ENCODE data around the gene CRIP2. TPM values are rescaled to one million over a fixed set of nuclear protein-coding genes. Genes with fewer than 3 reads are reported as not detected.

The CRIP2 gene, protein sequence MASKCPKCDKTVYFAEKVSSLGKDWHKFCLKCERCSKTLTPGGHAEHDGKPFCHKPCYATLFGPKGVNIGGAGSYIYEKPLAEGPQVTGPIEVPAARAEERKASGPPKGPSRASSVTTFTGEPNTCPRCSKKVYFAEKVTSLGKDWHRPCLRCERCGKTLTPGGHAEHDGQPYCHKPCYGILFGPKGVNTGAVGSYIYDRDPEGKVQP
- 100 to 1,000 TPM; 132 to 186 (median 153) TPM for polyA plus RNA-seq (ENCODE audit: insufficient read length in 3 of 3)
- long read RNA-seq, donor 1, transcript CRIP2-205 (8 exons, 1,893 nt) = minor isoform, 7 of 107 reads
- long read RNA-seq, donor 1, transcript CRIP2-201 (8 exons, 1,857 nt) = major isoform, 93 of 107 reads
- long read RNA-seq, donor 1, partial matches to known transcripts = 0 of 107 reads
- long read RNA-seq, donor 1, other reads (novel, unspliced or antisense) = 0 of 107 reads
- long read RNA-seq, donor 2, transcript CRIP2-201 (8 exons, 1,857 nt) = major isoform, 123 of 132 reads
- long read RNA-seq, donor 2, partial matches to known transcripts = 0 of 132 reads
- long read RNA-seq, donor 2, other reads (novel, unspliced or antisense) = 0 of 132 reads
- long read RNA-seq, donor 3, transcript CRIP2-201 (8 exons, 1,857 nt) = major isoform, 99 of 138 reads
- long read RNA-seq, donor 3, partial matches to known transcripts = 34 of 138 reads
- long read RNA-seq, donor 3, other reads (novel, unspliced or antisense) = 0 of 138 reads
- long read RNA-seq, donor 4, transcript CRIP2-201 (8 exons, 1,857 nt) = major isoform, 115 of 127 reads
- long read RNA-seq, donor 4, partial matches to known transcripts = 0 of 127 reads
- long read RNA-seq, donor 4, other reads (novel, unspliced or antisense) = 0 of 127 reads
- long read RNA-seq, donor 5, transcript CRIP2-201 (8 exons, 1,857 nt) = major isoform, 56 of 58 reads
- long read RNA-seq, donor 5, partial matches to known transcripts = 0 of 58 reads
- long read RNA-seq, donor 5, other reads (novel, unspliced or antisense) = 0 of 58 reads
- long read RNA-seq, donor 6, transcript CRIP2-201 (8 exons, 1,857 nt) = major isoform, 88 of 94 reads
- long read RNA-seq, donor 6, partial matches to known transcripts = 0 of 94 reads
- long read RNA-seq, donor 6, other reads (novel, unspliced or antisense) = 0 of 94 reads
- long read RNA-seq, donor 7, transcript CRIP2-201 (8 exons, 1,857 nt) = major isoform, 125 of 223 reads
- long read RNA-seq, donor 7, partial matches to known transcripts = 89 of 223 reads
- long read RNA-seq, donor 7, other reads (novel, unspliced or antisense) = 0 of 223 reads
- long read RNA-seq, donor 8, transcript CRIP2-201 (8 exons, 1,857 nt) = major isoform, 17 of 18 reads
- long read RNA-seq, donor 8, partial matches to known transcripts = 0 of 18 reads
- long read RNA-seq, donor 8, other reads (novel, unspliced or antisense) = 0 of 18 reads
- long read RNA-seq, donor 9, transcript CRIP2-201 (8 exons, 1,857 nt) = major isoform, 113 of 117 reads
- long read RNA-seq, donor 9, partial matches to known transcripts = 0 of 117 reads
- long read RNA-seq, donor 9, other reads (novel, unspliced or antisense) = 0 of 117 reads
- long read RNA-seq, donor 10, transcript CRIP2-201 (8 exons, 1,857 nt) = major isoform, 84 of 93 reads
- long read RNA-seq, donor 10, partial matches to known transcripts = 6 of 93 reads
- long read RNA-seq, donor 10, other reads (novel, unspliced or antisense) = 0 of 93 reads
- long read RNA-seq, donor 11, transcript CRIP2-201 (8 exons, 1,857 nt) = major isoform, 70 of 96 reads
- long read RNA-seq, donor 11, partial matches to known transcripts = 21 of 96 reads
- long read RNA-seq, donor 11, other reads (novel, unspliced or antisense) = 5 of 96 reads
- long read RNA-seq, donor 12, transcript CRIP2-205 (8 exons, 1,893 nt) = minor isoform, 5 of 133 reads
- long read RNA-seq, donor 12, transcript CRIP2-201 (8 exons, 1,857 nt) = major isoform, 110 of 133 reads
- long read RNA-seq, donor 12, transcript CRIP2-204 (7 exons, 1,373 nt) = minor isoform, 9 of 133 reads
- long read RNA-seq, donor 12, partial matches to known transcripts = 5 of 133 reads
- long read RNA-seq, donor 12, other reads (novel, unspliced or antisense) = 0 of 133 reads
- long read RNA-seq, donor 13, transcript CRIP2-201 (8 exons, 1,857 nt) = major isoform, 48 of 60 reads
- long read RNA-seq, donor 13, partial matches to known transcripts = 7 of 60 reads
- long read RNA-seq, donor 13, other reads (novel, unspliced or antisense) = 0 of 60 reads
- long read RNA-seq, donor 14 = 0 reads
- long read RNA-seq, donor 15 = 0 reads
- long read RNA-seq, donor 16, transcript CRIP2-201 (8 exons, 1,857 nt) = major isoform, 107 of 114 reads
- long read RNA-seq, donor 16, partial matches to known transcripts = 0 of 114 reads
- long read RNA-seq, donor 16, other reads (novel, unspliced or antisense) = 0 of 114 reads

DNA sequence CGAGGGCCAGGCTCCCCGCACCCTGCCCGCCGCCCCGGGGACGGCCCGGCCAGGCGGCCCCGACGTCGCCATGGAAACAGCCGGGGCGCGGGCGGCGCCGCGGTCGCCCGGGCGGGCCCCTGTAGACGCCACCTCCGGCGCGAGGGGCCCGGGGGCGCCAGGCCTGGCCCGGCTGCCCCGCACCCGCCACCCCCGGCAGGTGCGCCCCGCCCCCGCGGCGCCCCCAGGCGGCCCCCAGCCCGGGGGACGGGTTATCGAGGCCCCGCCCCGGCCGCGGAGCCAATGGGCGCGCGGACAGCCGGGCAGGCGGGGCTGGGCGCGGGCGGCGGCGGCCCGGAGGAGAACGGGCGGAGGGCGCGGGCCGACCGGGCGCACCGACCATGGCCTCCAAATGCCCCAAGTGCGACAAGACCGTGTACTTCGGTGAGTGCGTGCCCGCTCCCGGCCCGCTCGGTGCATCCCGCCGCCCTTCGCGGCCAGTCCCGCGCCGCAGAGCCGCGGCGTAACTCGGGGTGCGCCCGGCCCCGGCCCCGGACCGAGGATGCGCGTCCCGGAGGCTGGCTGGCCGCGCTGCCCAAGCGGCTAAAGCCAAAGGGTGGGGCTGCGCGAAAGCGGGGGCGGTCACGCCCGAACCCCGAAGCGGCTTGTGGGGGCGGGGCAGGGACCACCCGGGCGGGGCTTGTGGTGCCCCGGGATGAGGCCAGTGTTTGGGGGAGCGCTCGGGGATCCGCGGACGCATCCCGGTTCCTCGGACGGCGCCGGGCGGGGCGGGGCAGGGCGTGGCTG lies at the start of gene CRIP2:
Gene CRIP2, plus strand, starts transcription at position 339 of the 786 bp plus-strand sequence. Its CDS starts 42 bp downstream, at position 381.
- no peak for DNase-seq

GRCh38 chr14:105424861-105425260 lies 49.8 kb upstream of the CRIP2 start:
- DNase-seq = no peak

DNA sequence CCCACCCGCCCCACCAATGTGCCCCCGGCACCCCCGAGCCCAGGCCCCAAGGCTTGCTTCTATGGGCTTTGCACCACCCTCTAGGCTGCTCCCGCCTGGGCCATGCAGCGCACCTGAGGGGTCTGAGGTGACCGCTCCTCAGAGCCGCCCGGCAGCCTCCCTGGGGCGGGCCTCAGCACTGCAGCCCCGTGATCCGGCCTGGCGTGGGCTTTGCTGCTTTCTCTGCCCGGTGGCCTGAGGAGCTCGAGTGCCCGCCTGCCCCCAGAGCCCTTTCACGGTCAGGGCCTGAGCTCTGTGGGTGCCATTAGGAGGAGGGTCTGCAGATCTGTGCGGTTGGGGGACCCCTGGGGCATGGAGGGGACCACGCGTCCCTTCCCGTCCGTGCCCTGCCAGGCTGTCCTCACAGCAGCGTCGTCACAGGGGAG lies 48.8 kb upstream of the CRIP2 start:
- DNase-seq = no peak

GRCh38 chr14:105426416-105427130 lies 48.0 kb upstream of the CRIP2 start:
- DNase-seq = no peak

DNA sequence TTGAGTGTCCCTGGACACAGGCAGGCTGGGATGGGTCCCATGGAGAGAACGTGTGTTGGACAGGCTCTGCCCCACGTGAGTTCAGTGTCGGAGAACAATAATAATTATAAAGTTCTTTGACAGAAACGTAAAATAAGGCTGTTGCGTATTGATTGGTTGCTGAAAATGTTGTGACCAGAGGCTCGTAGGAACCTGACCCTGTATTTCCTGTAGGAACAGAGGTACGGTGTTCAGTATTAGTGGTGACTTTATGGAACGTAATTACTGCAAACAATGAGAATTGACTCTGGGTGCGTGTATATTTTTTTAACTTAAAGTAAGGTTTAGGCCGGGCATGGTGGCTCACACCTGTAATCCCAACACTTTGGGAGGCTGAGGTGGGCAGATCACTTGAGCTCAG lies 47.2 kb upstream of the CRIP2 start:
- no peak for DNase-seq

DNA sequence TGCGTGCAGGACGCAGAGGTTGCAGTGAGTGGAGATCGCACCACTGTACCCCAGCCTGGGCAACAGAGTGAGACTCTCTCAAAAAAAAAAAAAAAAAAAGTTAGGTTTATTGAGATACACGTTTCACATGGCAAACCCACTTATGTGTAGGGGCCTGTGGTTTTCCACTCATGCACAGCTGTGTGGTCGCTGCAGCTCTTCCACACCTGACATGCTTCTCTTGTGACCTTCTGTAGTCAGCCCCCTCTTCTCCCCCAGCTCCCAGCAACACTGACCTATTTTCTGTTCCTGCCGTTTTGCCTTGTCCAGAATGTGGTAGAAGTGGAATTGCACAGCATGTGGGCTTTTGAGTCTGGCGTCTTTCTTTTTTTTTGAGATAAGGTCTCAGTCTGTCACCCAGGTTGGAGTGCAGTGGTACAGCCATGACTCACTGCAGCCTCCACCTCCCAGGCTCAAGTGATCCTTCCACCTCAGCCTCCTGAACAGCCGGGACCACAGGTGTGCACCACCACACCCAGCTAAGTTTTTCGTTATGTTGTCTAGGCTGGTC lies 46.6 kb upstream of the CRIP2 start:
- DNase-seq = no peak

DNA sequence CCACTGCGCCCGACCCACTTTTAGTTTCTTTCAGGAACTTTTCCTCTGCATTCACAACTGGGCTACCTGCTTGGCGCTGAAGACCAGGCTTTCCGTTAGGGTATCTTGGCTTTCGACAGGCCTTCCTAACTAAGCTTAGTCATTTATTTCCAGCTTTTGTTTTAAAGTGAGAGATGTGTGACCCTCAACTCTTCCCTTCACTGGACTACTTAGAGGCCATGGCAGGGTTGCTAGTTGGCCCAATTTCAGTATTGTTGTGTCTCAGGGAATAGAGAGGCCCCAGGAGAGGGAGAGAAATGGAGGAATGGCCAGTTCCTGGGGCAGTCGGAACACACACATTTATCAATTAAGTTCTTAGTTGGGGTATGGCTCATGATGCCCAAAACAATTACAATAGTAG lies 44.6 kb upstream of the CRIP2 start:
- DNase-seq = no peak

- no peak for DNase-seq
Observed at GRCh38 chr14:105430565-105430964, 44.1 kb upstream of the CRIP2 start.

GRCh38 chr14:105431256-105431655 lies 43.4 kb upstream of the CRIP2 start:
- DNase-seq = no peak

- DNase-seq = no peak
Observed at GRCh38 chr14:105432657-105433056, 42.0 kb upstream of the CRIP2 start.

GRCh38 chr14:105433161-105433605 lies 41.4 kb upstream of the CRIP2 start:
- DNase-seq = no peak

GRCh38 chr14:105436402-105436801 lies 38.2 kb upstream of the CRIP2 start:
- DNase-seq = no peak

GRCh38 chr14:105436891-105437722 lies 37.5 kb upstream of the CRIP2 start:
- DNase-seq = no peak

DNA sequence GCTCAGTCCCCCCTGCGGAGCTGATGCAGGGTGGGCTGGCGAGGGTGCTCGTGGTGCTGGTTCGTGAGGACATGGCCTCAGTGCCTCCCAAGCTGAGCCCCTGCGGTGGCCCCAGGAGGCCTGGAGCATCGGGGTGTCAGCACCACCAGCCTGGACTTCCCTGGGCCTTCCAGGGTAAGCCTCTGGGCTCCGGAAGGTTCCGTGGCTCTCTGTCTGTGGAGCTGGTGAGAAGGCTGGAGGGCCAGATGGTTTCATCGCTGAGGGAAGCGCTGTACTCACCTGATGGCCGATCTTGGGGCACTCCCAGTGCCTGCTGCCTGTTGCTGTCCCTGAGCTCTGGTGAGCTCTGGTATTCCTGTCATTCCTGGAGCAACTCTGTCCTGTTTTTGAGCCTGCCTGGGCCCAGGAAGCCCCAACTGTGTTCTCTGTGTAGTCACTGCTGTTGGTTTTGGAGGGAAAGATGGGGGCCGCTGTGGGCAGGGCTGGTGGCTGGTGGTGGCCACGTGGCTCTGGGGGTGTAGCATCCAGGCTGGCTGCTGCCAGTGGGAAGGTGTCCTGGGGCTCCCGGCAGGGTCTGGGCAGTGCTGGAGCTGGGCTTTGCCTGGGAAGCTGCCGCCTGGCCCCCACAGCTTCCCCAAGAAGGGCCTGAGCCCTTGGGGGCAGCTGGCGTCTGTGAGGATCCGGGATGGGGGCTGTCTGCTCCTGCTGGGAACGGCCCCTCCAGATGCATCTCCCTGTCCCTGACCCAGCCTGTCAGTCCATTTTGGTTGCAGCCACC lies 36.7 kb upstream of the CRIP2 start:
- no peak for DNase-seq

- DNase-seq = no peak
Observed at GRCh38 chr14:105439179-105439578, 35.4 kb upstream of the CRIP2 start.
